ENCODE results near the gene CNTN4.

Gene CNTN4

DNA sequence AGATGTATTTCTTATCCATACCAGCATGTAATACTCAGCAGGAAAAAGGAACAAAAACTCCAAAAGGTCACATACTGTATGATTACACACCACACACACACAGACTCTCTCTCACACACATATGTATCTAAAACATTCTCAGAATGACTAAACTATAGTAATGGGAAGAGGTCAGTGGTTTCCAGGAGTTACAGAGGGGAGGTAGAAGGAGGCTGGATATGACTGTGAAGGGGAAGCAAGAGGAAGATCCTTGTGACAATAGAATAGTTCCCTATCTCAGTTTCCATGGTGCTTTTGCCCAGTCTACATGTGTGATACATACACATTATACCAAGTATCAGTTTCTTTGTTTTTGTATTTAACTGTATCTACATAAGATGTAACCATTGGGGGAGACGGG, 821.4 kb downstream of the CNTN4 start:
- no peak for DNase-seq (ENCODE audit: low read depth)

DNA sequence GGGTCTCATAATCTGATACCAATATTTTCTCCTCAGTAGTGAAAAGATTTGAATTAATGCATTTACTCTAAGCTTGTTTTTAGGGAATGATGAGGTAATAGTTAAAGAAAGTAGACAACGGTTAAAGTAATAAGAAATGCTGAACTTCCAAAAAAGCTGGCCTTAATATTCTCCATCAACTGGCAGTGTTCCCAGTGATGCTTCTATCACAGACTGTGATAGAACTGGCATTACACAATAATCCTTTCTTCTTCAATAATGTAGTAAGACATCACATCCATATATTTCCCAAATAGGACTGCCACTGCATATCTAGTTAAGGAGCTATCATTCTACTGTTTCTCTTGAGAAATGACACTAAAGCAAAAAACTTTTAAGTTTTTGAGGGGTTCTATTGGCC, 822.8 kb downstream of the CNTN4 start:
- no peak for DNase-seq (ENCODE audit: low read depth)

DNA sequence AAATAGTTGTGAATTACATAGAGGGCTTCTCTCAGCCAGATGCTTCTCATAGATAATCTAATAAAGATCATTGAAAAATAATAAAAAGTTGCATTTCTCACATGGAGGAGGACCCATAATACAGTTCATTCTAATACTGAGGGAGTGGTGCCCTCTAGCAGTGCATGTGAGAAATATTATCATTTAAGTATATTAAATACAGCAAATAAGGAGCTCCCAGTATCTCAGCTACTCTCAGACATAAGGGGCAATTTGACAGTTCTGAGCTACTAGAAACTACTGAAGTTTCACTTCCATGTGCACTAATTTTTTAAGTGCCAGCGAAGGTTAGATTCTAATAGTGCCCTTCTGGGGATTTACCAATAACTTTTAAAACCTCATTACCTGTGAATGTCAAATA, 823.2 kb downstream of the CNTN4 start:
- DNase-seq (ENCODE audit: low read depth) = no peak

DNA sequence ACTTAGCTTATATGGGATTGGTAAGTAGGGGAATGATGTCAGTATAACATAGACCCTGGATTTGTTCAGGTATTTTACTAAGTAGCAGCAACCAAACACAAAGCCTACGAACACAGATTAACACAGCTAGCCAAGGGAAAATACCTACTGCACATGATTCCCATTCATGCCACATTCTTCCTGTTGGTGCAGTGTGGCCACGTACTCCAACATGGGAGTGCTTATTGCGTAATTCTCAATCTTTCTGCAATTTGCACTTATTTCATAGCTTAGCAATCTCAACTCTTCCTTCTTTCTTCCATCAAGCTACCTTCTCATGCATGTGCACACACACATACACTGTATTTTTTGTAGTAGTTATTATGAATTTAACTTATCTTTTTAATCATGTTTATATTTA, 824.7 kb downstream of the CNTN4 start:
- no peak for DNase-seq (ENCODE audit: low read depth)

DNA sequence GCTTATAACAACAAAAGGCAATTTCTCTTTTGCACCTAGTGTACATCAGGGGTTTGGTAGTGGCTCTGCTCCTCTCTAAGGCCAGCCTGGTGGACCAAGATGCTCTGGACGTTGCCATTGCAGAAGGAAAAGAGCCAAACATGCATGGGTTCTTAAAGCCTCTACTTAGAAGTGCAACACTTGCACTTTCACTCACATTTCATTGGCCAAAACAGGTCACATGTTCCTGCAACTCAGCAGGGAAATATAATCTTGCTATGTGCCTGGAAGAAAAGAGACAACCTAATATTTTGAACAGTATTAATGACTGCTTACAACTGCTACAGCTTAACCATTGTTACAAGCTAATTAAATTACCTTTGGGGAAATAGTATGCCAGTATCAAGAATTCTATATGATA, 828.6 kb downstream of the CNTN4 start:
- no peak for DNase-seq (ENCODE audit: low read depth)

DNA sequence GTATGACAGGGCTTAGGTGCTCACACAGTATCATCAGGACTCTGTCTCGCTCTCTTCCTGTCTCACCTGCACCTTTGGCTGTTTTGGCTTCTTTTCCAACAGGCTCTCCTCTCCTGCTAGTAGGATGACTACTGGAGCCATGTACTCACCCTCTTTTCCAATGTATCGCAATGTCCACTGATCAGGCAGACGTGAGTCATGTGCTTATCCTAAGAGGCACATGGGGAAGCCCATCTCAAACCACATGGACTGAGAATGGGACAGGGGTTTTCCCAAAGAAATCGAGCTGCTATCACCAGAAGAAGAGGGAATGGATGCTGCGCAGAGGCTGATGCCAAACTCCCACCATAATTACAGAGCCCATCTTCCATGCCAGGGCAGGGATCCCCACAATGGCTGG, 830.9 kb downstream of the CNTN4 start:
- no peak for DNase-seq (ENCODE audit: low read depth)

DNA sequence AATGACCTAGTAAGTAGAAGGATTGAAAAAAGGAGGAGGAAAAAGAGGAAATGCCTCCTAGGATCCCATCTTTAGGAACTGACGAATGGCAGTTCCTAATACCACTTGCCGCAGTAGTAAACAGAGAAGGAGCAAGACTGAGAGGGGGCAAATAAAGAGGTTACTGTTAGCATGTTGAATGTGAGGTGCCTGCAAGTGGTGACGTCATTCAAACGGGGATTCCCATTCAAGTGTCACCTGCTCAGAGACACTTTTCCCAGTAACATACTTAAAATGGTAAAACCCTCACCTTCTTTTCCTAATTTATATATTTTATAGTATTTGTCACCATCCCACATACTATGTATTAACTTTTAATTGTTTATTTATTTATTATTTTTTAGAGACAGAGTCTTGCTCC, 832.6 kb downstream of the CNTN4 start:
- no peak for DNase-seq (ENCODE audit: low read depth)

DNA sequence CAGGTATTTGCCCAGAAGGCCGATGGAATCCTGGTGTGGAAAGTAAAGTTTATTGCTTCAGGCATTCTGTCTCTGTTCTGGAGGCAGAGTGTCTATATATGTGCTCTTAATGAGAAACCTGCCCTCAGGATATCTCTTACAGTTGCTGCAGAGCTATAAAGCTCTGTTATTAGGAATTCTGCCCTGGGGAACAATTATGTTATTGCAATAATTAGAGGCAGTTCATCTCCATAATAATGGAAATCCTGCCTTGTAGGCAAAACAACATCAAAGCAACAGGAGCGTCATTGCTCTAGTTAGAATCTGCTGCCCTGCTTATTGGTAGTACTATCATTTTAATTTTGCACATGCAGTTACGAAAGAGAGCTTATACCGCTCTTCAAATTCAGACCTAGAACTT, 835.9 kb downstream of the CNTN4 start:
- no peak for DNase-seq (ENCODE audit: low read depth)

DNA sequence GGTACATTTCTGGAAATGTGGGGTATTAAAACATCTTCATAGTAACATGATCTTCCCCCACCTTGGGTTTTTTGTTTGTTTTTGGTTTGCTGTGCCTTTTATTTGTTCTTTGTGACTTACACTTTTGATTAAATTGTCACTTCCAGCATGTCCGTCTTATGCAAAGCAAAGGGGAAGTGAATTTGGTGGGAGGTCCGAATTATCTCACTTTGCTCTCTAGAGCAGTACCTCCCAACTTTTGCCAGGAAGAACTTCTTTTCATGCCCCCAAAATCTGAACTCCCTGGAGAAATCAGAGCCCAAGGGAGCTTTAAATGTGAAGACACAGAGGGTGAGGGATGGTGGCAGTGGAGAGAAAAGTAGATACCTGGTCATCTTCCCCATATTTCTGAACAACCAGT, 838.4 kb downstream of the CNTN4 start:
- DNase-seq (ENCODE audit: low read depth) = no peak

DNA sequence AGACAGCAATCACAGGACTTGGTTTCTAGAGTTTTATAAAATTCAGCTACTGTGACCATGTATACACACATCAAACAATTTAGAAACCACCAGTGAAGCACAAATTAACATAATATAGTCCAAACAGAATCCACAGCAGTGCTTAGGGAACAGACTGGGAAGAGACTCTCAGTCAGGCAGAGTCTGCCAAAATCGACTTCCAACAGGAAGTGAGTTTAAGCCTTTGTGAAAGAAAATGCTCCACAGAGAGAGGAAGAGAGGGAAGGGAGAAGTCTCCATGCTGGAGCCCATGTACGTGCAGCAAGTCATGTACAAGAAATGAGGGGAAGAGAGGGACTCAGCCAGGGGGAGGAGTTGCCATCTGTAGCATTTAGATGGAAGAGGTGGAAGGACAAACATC, 838.9 kb downstream of the CNTN4 start:
- DNase-seq (ENCODE audit: low read depth) = no peak

DNA sequence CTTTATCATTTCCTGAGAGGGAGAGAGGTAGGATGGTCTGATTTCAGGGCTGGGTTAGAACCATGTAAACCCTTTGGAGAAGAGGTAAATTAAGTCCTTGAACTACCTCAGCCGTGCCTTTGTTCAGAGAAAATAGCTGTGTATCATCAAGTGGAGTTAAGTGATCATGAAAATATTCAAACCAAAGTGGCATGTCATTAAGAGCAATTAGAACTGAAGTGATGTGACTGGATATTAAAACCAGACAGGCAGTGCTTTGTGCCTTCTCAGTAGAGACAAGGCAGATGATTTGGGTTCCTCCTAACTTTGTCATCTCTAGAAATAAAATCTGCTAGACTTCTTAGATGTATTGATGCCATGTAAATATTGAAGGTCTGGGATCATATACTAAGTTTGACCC, 840.0 kb downstream of the CNTN4 start:
- DNase-seq (ENCODE audit: low read depth) = no peak

DNA sequence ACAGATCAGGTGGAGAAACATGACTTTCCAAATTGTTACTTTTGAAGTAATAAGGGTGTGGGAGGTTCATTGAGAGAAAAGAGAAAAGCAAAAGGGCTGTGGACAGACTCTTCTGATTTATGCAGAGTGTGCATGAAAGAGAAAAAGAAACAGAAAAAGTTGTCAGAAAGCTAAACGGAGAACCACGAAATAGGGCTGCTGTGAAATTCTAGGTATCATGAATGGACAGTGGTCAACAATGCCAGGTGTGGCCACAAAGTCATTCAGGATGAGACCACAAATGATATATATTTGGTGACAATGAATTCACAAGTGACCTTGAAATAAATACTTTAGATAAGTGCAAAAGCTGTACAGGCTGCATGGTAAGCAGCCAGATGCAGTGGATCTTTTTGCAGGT, 841.4 kb downstream of the CNTN4 start:
- DNase-seq (ENCODE audit: low read depth) = no peak

DNA sequence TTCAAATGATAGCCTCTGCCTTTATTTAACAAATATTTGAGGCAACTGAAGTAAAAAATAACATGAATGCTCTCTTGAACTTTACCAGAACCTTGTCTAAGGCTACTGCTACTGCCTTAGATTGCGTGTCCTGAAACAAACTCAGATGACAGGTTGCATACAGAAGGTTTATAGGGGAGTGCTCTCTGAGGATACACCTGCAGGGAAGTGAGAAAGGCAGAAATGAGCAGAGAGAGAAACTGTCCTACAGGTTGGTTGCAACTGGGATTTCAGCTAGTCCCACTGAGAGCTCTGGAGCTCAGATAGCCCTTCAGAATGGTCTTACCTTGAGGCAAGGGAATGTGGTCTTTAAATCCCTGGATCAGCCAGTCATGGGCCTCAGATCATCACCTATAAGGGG, 846.0 kb downstream of the CNTN4 start:
- DNase-seq (ENCODE audit: low read depth) = no peak

DNA sequence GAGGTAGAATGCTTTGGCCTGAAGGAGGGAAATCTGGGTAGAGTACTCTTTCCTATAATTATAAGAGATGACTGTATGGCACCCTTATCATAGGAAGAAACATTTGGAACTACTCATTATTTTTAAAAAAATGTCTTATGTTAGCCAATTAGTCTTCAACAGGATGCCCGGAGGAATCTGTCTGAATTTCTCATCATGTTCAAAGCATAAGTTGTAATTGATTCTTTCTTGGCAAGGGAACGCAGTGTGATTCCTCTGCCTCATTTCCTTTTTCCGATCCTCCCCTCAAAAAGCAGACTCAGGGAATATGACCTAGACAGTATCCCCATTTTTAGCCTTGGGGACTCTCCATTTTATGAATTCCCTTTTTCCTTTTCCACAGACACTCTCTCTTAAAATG, 846.5 kb downstream of the CNTN4 start:
- no peak for DNase-seq (ENCODE audit: low read depth)

DNA sequence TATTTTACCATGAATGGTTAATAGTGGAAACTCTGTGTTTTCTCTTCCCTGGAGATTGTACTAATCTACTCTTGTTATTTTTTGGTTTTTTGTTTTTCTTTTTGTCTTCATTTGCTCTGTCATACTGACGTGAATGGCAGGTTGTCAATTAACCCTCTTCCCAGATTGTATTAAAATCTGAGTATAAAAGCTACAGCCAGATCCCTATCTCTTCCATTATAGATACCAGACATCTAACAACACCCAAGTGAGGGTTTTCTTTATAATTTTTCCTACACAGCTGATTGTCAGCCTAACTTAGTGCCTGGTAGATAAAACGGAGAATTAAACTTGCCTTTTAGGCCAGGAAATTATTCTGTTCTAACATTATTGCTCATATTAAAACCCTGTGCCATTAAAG, 848.9 kb downstream of the CNTN4 start:
- DNase-seq (ENCODE audit: low read depth) = no peak

DNA sequence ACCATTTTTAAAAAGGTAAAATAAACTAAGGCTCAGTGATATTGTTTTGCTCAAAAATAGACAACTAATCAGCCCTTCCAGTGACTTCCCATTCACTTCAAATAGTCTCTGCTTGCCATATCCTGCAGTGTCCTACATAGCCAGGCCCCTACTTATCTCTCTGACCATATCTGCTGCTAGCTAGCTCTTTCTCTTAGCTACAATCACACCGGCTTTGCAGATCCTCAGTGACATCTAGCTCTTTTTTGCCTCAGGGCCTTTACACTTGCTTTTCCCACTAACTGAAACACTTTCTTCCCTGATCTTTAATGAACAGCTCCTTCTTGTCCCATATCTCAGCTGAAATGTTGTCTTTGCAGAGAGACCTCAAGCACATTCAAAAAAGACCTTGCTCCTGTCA, 850.2 kb downstream of the CNTN4 start:
- no peak for DNase-seq (ENCODE audit: low read depth)

DNA sequence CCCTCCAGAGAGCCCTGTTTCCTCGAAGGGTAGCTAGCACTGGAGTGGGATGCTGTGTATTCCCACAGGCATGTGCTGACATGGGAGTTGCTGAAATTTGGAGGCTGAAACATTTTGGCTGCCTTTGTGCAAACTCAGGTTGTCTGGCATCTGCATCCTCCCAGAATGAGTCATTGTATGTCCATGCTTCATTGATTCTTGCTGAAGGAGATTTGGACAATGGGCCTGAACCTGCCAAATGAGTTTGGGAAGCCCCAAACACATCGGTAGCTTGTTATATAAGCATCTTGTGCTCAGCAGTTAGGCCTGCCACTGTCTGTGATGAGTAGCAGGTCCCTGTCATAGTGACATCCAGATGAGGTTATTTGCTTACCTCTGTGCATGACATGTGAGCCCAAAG, 851.5 kb downstream of the CNTN4 start:
- DNase-seq (ENCODE audit: low read depth) = no peak

DNA sequence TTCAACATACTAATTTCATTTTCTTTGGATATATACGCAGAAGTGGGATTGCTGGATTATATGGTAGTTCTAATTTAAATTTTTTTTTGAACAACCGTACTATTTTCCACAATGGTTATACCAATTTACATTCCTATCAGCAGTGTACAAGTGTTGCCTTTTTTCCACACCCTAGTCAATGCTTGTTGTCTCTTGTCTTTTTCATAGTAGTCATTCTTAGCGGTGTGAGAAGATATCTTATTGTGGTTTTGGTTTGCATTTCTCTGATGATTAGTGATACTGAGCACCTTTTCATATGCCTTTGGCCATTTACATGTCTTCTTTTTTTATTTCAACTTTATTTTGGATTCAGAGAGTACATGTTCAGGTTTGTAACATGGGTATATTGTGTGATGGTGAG, 858.4 kb downstream of the CNTN4 start:
- DNase-seq (ENCODE audit: low read depth) = no peak

DNA sequence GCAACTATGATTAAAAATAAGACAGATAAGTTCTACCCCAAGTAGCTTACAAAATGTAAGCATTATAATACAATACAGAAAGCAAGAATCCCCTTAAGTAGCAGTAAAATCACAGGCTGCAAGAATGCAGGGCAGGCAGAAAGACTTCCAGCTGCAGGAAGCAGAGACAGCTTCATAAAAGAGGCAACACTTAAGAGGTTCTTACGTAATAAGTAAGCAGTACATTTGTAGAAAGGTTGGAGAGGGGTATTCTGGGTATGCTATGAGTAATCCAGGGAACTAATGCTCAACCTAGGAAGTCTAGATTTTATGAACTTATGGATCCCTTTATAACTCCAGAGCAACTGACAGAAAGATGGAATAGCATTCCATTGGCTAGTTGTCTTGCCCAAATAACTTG, 859.9 kb downstream of the CNTN4 start:
- DNase-seq (ENCODE audit: low read depth) = no peak

DNA sequence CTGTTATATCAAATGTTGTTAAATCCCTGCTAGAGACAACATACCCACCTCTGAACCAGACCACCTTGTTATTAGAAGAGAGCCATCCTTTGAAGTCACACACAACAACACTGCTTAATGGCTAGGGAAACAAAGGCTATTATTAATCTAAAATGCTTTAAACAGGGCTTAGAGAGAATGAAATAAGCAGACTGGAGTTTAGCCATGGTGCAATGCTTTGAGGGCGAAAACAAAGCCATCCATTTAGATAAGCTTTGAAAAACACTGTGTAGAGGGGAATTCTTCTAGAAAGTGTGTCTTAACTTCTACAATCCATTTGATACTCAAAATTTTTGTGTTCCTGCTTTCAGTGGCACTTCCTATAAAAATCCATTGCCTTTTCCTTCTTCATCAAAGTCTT, 862.9 kb downstream of the CNTN4 start:
- no peak for DNase-seq (ENCODE audit: low read depth)

DNA sequence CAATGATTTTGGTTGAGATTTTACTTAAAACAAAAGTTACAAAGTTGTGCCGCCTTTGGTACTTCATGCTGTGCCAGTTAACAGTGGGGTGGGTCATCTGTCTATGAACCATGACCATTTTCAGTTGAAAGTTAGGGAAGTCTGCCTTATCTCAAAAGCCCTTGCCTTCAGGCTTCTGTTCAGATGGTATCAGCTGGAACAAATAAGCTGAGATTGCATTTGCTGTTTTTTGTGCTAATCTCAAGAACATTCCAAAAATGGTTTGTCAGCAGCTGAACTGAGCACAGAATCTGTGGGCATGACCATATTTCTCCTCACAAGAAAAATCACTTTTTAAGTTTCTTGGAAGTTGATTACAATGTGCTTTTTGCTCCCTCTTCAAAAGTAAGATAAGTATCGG, 869.2 kb downstream of the CNTN4 start:
- no peak for DNase-seq (ENCODE audit: low read depth)

DNA sequence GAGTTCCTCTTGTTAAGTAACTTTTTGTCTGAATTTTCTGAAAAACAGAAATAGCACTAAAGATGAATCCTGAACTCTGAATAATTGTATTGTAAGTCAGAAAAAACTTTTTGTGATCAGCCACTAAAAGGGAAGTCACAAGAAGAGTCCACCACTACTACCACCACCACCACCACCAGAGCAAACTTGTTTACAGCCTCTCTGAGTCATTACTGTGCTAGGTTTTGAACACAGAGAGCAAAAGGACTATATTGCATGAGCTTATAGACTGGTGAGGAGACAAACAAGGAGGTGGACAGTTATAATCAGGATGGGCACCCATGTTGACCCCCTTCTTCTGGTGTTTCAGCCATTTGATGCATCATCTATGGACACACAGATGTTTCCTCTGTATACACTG, 869.8 kb downstream of the CNTN4 start:
- no peak for DNase-seq (ENCODE audit: low read depth)

DNA sequence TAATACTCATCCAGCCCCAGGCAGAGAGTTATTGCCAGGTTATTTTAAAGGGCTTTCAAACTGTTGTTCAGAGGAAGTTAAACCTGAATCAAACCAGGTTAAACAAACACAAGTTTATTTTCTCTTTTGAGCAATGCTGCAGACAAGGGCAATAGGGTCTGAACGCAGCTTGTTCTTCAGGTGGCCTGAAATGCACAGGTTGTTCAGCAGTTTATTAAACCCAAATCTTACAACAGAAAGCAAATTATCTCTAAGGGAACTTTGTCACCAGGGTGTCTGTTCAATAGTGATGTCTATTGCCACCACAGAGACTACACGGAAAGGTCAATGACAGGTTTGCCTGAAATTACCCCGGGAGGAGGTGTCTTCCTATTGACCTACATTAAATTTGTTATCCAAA, 877.5 kb downstream of the CNTN4 start:
- DNase-seq (ENCODE audit: low read depth) = no peak

DNA sequence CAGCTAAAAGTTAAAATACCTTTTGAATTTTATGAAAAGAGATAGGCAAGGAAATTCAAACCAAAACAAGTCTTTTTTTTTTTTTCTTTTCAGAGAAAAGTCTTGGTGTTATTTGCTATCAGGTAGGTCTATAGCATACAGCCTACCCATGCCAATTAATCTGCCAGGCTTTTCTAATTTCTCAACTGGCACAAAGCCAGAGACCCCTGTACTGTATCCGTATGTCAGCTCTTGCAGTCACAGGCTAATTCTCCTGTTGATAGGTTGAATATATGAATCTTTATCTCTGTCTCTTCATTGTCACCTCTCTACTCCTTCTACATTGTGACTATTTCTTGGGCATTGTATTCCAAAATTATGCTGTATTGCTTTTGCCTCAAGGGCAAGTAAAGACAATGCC, 878.1 kb downstream of the CNTN4 start:
- no peak for DNase-seq (ENCODE audit: low read depth)

DNA sequence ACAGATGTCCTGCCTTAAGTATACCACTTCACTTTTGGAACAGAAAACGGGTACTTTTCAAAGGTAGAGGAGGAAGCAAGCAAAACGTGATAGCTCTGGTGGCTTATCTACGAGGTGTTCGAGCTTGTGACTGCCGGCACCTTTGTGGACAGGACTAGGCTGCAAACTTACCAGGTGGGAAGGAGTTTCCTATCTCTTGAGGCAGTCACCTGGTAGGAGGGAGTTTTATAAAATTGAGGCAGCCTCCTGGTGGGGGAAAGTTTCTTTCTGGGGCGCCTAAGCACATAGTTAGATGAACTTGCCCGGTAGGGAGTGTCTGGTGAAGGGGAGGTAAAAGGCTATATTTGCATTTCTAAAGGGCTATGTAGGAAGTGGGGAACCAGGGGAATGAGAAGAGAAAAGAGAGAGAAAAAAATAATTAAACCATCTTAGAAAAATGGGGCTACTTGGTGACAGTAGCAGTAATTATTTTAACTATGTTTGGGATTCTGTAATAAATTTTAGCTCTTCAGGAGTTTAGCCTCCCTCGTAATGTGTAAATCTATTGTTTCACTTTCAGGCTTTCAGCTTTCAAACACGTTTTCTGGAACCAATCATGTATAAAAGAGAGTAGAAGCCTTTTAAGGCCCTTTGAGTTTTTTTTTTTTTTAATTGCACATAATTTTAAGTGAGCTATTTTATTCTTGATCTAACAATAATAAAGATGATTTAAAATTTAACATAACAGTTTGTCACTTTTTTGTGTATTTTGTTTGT, 880.5 kb downstream of the CNTN4 start:
- DNase-seq (ENCODE audit: low read depth) = no peak
